Activated gamma-delta T cell treated with anti-CD3 and anti-CD28 coated beads, Interleukin-2, amount 50 U/mL, for 16 hours (primary cell): ENCODE measurements around the gene ZNF711.
"Not testable (repeated sequence)": the region's sequence is repeated elsewhere in the genome, so short reads cannot be mapped to it uniquely, and the experiment has no call there.

Source experiments
- DNase-seq: peaks from one replicate; pipeline ENCODE4 v3.0.0-alpha.2; 2020; ENCODE audit warnings: low read depth

The ZNF711 gene

DNA sequence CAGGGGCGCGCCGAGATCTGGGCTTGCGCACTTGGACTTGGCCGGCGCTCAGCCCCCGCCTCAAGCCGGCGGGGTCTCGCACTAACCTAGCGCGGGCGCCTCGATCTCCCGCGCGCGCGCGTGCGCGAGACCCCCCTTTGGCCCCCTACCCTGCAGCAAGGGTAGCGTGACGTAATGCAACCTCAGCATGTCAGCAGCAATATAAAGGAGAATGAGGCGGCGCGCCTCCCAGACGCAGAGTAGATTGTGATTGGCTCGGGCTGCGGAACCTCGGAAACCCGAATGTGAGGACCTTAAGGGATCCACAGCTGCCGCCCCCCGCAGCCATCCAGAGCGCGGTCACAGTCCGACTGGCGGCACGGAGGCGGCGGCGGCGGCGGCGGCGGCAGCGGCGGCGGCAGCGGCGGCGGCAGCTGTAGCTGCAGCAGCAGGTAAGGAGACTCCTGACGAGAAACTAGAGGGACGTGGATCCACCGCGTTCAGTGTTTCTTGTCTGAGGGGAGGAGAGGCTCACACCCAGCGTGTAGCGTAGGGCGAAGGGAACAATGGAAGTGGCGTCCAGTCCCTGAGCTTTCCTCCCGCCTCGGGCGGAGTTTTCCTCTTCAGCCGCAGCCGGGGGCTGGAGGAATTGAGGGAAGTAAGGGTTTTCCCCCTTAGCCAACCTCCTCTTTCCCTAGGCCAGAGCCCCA, at the start of gene ZNF711, which contains the start of gene SATL1:
ZNF711 (plus strand) TSS at position 231 of the 689 bp plus-strand sequence. CDS start 3,582 bp downstream, outside the sequence.
SATL1 (minus strand) TSS at position 19 of the 689 bp plus-strand sequence. CDS start 134,811 bp downstream, outside the sequence.
- no peak for DNase-seq

DNA sequence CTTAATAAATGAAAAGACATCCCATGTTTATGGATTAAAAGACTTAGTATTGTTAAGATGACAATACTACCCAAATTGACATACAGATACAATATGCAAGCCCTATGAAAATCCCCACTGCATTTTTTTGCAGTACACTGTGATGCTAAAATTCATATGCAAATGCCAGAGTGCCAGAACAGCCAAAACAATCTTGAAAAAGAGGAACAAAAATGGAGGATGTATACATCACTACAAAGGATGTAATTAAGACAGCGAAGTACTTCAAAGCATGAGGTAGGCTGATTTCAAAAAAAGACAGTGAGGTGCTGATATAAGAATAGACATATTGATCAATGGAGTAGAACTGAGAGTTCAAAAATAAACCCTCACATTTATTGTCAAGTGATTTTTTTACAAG, 47.5 kb upstream of the ZNF711 start:
- DNase-seq: no peak

DNA sequence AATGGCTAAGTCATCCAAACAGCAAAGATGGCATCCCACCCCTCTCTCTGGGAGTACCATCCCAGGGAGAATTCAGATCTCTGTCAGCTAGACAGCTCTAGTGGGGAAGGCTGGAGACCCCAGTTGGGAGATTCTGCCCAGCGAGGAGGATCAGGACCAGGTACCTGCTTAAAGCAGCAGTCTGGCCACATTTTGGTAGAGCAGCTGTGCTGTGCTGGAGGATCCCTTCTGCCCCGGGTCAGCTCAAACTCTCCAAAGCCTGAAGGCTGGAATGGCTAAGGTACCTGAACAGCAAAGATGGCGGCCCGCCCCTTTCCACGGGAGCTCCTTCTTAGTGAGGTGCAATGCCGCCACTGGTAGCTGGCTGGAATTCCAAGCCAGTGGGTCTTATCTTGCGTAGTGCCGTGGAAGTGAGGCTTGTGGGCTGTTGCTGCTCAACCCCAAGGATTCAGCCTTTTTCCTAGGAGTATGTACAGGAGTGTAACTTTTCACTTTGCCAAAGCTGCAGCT, 40.3 kb upstream of the ZNF711 start:
- no peak for DNase-seq

DNA sequence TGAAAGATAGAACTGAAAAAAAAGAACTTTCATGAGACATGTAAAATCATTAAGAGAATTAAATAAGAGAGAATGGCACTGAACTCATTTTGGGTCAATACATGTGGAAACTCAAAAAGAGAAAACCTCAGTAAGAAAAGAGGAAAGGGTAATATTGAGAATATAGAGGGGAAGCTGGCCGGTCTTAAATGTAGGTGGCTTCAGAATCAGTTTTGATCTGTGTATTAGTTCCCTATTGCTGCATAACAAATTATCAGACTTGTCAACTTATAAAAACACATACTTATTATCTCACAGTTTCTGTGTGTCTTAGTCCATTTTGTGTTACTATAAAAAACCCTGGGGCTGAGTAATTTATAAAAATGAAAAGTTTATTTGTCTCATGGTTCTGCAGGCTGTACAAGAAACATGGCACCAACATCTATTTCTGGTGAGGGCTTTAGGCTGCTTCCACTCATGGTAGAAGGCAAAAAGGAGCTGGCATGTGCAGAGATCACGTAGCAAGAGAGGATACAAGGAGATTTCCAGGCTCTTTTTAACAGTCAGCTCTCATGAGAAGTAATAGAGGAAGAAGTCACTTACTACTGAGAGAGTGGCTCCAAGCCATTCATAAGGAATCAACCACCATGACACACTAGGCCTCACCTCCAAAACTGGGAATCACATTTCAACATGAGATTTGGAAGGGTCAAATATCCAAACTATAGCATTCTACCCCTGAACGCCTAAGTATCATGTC, 29.8 kb upstream of the ZNF711 start:
- no peak for DNase-seq

DNA sequence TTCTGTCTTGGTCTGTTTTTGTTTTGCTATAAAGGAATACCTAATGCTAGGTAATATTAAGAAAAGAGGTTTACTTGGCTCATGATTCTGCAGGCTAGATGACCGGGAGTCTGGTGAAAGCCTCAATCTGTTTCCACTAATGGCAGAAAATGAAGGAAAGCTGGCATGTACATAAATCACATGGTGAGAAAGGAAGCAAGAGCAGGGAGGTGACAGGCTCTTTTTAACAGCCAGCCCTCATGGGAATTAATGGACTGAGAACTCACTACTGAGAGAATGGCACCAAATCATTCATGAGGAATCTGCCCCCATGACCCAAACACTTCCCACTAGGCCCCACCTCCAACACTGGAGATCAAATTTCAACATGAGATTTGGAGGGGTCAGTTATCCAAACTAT, 27.8 kb upstream of the ZNF711 start:
- DNase-seq: no peak

DNA sequence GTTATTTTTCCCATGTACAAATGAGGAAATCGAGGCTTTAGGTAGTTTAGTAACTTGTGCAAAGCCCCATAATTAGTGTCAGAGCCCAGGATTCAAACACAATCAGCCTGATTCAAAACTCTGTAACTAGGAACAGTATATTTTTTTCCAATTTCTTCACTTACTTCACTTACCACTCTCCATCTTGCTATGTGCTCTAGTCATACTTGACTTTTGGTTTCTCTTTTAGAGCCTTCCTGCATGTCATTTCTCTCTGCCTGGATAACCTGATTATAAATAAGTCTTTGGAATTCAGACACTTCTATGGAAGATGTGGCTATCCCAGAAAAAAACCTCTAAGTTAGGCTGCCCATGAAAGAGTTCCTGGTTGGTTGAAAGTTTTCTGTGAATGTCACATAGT, 22.4 kb upstream of the ZNF711 start:
- no peak for DNase-seq

DNA sequence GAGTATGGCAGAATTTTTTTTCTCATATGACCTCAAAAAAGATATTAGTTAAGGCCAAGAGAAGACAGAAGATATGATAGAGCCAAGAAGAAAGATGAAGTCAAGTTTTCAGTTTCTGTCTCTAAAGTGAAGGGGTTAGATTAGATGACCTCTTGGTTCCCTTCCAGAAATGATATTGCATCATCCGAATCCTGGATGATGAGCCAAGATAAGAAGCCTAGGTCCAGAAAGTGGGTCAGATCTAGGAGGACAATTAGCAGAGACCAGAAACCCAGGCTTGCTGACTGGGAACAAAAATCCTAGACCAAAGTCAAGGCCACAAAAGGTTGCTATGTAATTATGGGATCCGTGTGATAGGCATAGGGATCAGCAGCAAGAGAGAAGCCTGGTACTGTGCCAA, 20.4 kb upstream of the ZNF711 start:
- DNase-seq: no peak

DNA sequence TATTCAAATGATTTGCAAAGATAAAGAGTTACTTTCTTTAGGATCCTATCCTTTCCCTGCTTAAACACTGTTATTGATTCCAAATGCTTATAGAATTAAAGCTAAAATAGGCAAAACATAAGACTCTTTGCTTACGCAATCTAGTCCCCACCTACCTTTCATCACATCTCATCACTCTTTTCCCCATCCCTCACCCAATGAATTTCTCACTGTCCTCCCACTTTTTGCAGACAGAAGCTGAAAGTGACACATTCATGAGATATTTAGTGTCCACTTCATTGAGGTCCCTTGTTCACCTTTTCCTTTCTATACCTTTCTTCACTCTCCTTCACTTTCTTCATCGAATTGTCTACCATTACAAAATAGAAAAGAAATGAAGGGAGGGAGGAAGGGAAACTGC, 636 bp upstream of the ZNF711 start:
- DNase-seq: no peak

DNA sequence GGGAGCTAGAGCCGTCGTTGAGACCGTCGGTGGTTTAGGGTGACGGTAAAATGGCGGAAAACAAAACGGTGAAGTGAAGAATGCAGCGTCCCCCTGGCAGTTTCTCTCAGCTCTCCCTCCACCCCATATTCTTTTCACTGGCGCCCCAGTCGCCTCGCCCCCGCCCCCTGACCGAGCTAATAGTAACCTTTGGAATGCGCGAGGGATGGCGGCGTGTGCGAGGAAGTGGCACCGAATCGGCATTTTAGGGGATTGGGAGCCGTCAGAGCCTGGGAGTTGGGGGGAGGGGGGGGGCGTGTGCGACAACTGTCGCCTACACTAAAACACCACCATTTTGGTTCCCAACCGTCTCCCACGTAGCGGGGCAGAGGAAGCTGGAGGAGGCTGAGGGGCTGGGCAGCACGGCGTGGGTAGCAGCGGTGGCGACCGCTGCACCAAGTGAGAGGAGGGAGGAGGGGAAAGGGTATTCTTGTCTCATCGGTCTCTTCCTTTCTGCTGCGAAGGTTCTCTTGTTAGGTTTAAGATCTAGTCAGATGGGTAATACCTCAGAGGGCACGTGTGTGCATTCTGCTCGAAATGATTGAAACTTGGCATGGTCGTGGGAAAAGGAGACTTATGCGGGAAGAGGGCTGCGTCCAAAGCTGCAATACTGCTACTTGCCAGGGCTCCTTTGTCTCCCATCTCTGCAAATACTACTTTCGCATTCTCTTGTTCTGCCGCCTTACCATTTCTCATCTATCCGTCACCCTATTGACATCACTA, 840 bp downstream of the ZNF711 start:
- no peak for DNase-seq

DNA sequence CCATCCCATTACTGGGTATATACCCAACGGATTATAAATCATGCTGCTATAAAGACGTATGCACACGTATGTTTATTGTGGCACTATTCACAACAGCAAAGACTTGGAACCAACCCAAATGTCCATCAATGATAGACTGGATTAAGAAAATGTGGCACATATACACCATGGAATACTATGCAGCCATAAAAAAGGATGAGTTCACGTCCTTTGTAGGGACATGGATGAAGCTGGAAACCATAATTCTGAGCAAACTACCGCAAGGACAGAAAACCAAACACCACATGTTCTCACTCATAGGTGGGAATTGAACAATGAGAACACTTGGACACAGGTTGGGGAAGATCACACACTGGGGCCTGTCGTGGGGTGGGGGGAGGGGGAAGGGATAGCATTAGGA, 41.5 kb downstream of the ZNF711 start:
- DNase-seq: not testable (repeated sequence)

DNA sequence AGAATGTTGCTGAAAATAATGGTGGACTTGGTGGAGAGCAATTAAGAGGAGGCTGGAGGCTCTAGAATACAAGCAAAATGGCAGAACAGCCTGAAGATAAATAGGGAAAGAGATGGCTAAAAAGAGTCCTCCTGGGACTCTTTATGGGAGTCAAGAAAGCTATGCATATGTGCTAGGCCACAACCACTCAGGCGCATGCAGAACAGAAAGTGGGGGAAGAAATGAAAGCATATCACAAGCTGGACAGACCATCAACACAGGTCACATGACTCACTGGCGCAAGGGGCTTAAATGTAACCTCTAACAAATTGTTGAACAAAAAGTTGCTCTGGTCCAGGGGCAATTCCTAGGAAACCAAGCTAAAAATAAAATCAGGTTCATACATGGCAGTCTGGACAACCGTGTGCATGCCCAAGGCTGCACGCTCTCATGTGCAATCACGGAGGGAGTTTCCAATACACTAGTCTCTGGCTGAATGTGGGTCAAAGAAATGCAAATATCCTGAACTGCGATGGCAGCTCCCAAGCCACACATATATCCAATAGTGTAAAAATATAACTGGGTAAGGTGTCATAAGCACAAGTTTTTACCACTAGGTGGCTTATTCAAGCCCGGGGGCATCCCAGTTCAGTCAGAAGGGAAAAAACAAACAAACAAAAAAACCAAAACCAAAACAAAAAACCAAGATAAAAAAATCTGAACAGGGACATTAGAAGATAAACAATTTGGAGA, 45.4 kb downstream of the ZNF711 start:
- no peak for DNase-seq

DNA sequence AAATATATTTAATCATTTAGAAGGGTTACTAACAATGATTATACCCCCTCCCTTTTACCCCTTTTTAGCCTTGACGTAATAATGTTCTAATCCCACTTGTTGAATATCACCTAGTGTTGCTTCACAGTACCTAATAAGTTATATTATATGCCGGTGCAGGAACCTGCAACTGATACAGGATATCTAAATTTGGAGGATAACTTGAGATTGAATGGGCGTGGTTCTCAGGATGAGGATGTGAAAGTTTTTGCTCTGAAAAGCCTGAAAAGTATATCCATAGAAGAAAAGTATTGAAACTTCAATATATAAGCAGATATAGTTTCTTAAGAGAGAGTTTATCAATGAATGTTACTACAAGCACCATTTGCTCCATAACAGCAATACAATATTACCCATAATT, 59.8 kb downstream of the ZNF711 start:
- no peak for DNase-seq

DNA sequence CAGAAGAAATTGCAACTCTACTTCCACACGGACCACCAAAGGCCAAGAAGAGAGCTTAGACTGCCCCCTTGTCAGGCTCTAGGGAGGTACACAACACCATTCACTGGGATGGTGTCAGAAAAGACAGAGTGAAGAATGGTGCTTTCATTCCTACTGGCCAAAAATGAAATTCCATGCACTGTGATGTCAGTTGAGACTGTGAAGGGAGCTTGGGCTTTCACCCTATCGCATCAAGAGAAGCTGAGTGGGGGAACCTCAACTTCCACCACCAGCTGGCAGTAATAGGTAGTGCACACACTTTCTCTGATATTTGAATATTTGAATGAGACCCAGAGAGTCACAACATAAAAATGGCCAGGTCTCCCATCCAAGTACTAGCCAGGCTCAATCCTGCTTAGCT, 65.9 kb downstream of the ZNF711 start:
- no peak for DNase-seq

DNA sequence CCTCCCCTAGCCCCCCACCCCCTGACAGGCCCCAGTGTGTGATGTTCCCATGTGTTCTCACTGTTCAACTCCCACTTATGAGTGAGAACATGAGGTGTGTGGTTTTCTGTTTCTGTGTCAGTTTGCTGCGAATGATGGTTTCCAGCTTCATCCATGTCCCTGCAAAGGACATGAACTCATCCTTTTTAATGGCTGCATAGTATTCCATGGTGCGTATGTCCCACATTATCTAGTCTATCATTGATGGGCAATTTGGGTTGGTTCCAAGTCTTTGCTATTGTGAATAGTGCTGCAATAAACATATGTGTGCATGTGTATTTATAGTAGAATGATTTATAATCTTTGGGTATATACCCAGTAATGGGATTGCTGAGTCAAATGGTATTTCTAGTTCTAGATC, 67.6 kb downstream of the ZNF711 start:
- DNase-seq: not testable (repeated sequence)
